ENCODE measurements around the gene STAC.

GRCh38 chr3:36428445-36428844 is 48.1 kb downstream of the STAC start:
- TF ChIP-seq, protein P1, sequence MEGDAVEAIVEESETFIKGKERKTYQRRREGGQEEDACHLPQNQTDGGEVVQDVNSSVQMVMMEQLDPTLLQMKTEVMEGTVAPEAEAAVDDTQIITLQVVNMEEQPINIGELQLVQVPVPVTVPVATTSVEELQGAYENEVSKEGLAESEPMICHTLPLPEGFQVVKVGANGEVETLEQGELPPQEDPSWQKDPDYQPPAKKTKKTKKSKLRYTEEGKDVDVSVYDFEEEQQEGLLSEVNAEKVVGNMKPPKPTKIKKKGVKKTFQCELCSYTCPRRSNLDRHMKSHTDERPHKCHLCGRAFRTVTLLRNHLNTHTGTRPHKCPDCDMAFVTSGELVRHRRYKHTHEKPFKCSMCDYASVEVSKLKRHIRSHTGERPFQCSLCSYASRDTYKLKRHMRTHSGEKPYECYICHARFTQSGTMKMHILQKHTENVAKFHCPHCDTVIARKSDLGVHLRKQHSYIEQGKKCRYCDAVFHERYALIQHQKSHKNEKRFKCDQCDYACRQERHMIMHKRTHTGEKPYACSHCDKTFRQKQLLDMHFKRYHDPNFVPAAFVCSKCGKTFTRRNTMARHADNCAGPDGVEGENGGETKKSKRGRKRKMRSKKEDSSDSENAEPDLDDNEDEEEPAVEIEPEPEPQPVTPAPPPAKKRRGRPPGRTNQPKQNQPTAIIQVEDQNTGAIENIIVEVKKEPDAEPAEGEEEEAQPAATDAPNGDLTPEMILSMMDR (IDR thresholded peaks at IDR 0.05 in 4 of 5, conservative IDR thresholded peaks at IDR 0.05 in 1 of 5): no peak
- no peak for TF ChIP-seq POLR2A (IDR thresholded peaks at IDR 0.05)

Measured in gastrocnemius medialis (tissue), 4 donors.